Activated CD8-positive, alpha-beta memory T cell treated with anti-CD3 and anti-CD28 coated beads for 48 hours (primary cell): ENCODE data around the gene FBXL15.

Experiments
- DNase-seq, 3 experiments: peaks; one replicate each; pipeline ENCODE4 v3.0.0-alpha.2; 2020; ENCODE audit warnings: low read depth in 2 of 3, low spot score in 2 of 3

FBXL15 gene

DNA sequence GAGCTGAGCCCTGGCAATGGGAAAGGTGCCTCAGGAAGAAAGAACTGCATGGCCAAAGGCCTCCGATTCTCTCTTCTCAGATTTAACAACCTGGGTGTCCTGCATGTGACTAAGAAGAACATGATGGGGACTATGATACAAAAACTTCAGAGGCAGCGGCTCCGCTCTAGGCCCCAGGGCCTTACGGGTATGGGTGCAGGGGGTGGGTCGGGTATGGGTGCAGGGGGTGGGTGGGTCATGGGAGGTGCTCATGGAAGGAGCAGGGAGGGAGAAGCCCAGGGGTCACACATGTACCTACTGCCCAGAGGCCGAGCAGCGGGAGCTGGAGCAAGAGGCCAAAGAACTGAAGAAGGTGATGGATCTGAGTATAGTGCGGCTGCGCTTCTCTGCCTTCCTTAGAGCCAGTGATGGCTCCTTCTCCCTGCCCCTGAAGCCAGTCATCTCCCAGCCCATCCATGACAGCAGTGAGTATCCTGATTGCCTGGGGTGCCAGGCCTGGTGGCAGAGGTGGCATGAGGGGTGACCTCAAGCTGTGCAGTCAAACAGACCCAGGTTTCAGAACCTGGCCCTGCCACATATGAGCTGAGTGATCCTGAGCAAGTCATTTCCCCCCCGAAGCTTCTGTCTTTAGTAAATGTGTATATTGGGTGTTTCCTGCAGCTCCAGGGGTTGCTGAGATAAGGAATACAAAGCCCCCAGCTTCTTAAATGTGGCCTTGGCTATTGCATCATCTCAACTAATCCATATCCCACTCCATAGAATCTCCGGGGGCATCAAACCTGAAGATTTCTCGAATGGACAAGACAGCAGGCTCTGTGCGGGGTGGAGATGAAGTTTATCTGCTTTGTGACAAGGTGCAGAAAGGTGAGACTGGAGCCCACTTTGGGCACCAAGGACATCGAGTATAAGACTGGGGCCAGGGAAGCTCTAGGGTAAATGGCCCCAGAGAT, 23.1 kb upstream of the FBXL15 start:
- no peak for DNase-seq

GRCh38 chr10:102398172-102399020, 22.2 kb upstream of the FBXL15 start:
- no peak for DNase-seq

- DNase-seq: peak in 2 of 3 experiments; percentile 79 to 80
These were observed 21.2 kb upstream of the FBXL15 start for GRCh38 chr10:102399217-102400021.

GRCh38 chr10:102400076-102400475, 20.6 kb upstream of the FBXL15 start:
- DNase-seq: no peak

GRCh38 chr10:102400598-102401341, 19.9 kb upstream of the FBXL15 start:
- DNase-seq: no peak

- no peak for DNase-seq
These were observed 19.3 kb upstream of the FBXL15 start for GRCh38 chr10:102401342-102401654.

- no peak for DNase-seq
These were observed 18.7 kb upstream of the FBXL15 start for GRCh38 chr10:102401735-102402511.

DNA sequence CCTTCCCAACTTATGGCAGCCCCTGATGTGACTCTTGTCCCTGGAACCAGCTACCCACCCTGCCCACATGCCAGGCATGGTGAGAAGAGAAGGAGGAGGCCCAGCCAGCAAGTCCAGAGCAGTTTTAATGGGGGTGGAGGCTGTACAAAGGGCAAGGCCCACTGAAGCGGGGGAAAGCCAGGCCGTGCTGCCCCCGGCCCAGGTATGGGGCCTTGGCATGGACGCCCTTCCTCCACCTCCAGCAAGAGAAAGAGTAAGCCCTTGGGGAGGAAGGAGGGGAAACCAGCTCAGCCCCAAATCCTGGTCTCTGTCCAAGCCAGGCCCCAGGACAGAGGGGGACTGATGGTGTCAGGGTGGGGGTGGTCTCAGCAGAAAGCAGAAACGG, 18.1 kb upstream of the FBXL15 start:
- no peak for DNase-seq

- DNase-seq: no peak
These were observed 17.5 kb upstream of the FBXL15 start for GRCh38 chr10:102403115-102403514.

- DNase-seq: no peak
These were observed 16.1 kb upstream of the FBXL15 start for GRCh38 chr10:102404361-102405107.

DNA sequence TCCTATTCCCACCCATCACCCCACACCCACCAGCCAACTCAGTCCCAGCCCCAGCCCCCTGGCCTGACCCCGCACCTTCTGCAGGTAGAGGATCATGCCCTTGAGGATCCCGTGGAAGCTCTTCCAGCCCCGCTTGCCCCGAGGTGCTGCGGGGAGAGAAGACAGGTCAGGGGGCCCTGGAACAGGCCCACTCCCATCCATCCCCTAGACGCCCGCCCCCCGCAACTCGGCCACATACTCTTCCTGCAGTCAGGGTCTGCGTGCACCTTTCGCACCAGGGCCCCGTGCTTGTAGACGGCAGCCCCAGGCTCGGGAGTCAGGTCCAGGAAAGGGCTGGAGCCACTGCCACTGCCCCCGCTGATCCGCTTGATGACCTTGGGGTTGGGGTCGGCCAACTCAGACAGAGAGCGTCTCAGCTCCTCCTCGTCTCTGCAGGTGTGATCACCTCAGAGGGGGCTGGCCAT, 15.5 kb upstream of the FBXL15 start:
- no peak for DNase-seq

DNA sequence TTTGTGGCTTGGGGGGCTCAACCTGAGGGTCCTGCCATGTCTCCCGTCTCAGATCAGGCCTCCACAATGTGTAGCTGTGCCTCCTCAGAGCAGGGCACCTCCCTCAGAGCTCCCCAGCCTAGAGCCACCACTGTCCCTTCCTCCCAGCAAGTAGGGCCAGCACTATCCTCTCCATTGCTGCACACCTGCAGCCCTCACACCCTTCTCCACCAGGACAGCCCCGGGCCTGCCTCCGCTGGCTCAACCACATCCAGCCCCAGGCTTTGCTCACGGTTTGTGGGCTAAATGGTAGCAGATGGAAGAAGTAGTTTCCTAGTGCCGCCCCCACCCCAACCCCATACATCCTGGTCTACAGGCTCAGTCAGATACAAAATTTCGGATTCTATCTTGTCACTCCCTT, 15.0 kb upstream of the FBXL15 start:
- no peak for DNase-seq

- no peak for DNase-seq
These were observed 13.8 kb upstream of the FBXL15 start for GRCh38 chr10:102406815-102407214.

GRCh38 chr10:102407425-102408130, 13.1 kb upstream of the FBXL15 start:
- DNase-seq: no peak

DNA sequence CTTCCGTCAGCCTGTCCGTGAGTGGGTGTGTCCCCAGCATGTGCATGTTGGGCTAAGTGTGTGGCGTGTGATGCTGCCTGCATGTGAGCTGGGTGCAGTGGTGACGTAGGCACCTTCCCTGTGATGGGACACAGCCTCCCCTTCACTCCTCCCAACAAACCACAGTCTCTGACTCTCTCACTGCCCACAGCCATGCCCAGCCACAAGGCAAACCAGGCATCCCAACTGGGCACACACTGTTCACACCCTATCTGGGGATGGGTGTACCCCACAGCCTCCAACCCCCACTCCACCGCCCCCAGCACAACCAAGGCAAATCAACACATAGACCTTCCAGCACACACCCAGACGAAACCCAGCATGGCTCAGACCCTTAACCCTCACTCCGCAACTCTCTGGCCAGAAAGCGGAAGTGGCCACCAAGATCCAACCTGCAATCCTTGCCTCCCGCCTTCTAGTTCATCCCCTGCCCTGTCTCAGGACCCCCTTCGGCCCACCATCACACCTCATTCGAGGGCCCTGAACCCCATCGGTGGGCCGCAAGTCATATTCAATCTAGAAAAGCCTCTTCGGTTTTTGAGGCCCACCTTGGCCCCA, 12.4 kb upstream of the FBXL15 start:
- no peak for DNase-seq

DNA sequence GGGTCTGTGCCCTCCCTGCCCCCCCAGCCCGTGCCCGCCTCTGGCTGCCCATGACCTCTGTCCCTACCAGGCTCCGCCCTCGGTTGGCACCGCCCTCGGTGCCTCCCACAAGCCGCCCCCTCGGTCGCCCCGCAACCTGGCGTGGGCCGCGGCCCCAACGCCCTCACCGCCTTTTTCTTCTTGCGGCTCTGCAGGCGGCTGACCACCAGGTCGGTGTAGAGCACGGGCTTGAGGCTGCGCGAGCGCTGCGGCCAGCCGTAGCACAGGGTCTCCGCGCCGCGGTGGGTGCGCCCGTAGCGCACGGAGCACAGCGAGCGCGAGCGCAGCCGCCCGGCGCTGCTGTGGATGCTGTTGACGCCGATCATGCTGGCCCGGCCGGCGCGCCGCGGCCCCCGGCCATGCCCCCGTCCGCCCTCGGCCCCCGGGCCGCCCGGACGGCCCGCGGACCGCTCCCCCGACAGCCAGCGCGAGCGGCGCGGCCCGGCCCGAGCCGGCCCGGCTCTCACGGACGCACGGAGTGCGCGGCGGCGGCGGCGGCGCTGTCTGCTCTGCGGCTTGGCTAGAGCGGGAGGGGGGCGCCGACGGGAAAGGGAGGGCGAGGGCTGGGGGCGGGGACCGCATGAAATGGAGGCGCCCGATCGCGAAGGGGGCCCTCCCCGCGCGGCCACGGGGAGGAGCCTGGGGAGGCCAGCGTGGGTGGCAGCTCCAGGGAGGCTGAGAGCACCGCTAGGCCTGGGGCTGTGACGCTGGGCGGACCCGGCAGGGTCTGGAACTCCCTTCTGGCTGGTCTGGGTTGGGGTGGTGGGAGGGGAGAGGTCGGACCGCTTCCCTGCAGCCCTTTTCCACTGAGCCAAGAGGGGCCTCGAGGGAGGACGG, 11.7 kb upstream of the FBXL15 start:
- peak in 1 of 3 experiments; percentile 68 for DNase-seq
